Tibial artery (tissue), 4 donors: ENCODE results near the gene SPRR2E.
"Not testable (repeated sequence)": the region's sequence is repeated elsewhere in the genome, so short reads cannot be mapped to it uniquely, and the experiment has no call there.

ENCODE experiments used
- DNase-seq, 2 donors: peaks; one replicate each; pipeline ENCODE4 v3.0.0-alpha.2; 2019
- H3K27ac ChIP-seq, 2 donors: fragments of 200-600 bp; sonication (generic) in 1 of 2; 1 replicate in 1 of 2; 2 replicates in 1 of 2; pipeline ENCODE4 v1.5.1; 2018 to 2019; ENCODE audit warnings: mild to moderate bottlenecking in 1 of 2
- H3K27me3 ChIP-seq, 2 donors: fragments of 200-600 bp; sonication (generic) in 1 of 2; one replicate each; pipeline versions ENCODE4 v1.5.1 to v1.6.0; 2016 to 2019
- H3K36me3 ChIP-seq, 3 donors: fragments of 200-600 bp; sonication (generic) in 2 of 3; one replicate each; pipeline ENCODE4 v1.5.1; 2016 to 2019; ENCODE audit warnings: mild to moderate bottlenecking in 2 of 3
- H3K4me1 ChIP-seq, 4 donors: fragments of 200-600 bp; sonication (generic) in 2 of 4; 1 replicate in 3 of 4; 2 replicates in 1 of 4; pipeline ENCODE4 v1.5.1; 2016 to 2019
- H3K4me3 ChIP-seq, 2 donors: fragments of 200-600 bp; sonication (generic) in 1 of 2; 1 replicate in 1 of 2; 2 replicates in 1 of 2; pipeline ENCODE4 v1.5.1; 2018 to 2019; ENCODE audit warnings: mild to moderate bottlenecking in 2 of 2
- H3K9me3 ChIP-seq, 3 donors: fragments of 200-600 bp; sonication (generic) in 1 of 3; one replicate each; pipeline ENCODE4 v1.5.1; 2016 to 2019
- intact Hi-C: fragments of 100-400 bp; cut with DNase I; formaldehyde crosslinking; loops from one replicate; pipeline ENCODE4 v1.15.0; 2023; ENCODE audit warnings: low total_unique reads
- TF ChIP-seq, protein P1 (sequence below), 2 experiments: fragments of 200-600 bp in 1 of 2; fragments of 450-650 bp in 1 of 2; IDR thresholded peaks; one replicate each; pipeline ENCODE4 v1.5.1; 2017 to 2019; ENCODE audit warnings: antibody characterized with exemption in 2 of 2, mild to moderate bottlenecking in 1 of 2, moderate library complexity in 1 of 2

Gene SPRR2E

DNA sequence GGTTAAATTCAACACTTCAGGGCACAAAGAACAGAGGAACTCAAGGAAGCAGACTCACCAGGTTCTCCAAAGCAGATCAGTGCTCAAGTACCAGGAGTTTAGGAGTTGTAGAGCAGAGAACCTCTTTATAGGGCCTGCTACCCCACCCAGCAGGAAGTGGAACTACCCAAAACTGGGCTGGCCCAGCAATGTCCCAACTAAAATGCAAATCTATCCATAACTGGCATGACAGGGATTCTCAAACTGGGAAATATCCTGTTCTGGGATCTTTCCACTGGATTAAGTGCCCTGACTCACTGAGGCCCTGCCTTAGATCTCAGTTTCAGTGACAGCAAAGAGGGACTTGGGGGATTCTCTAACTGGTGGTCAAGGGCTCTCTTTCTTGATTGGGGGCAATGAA lies at the start of gene SPRR2E:
Gene SPRR2E (minus strand): TSS at position 101 of the 400 bp plus-strand sequence. CDS start 775 bp downstream, outside the sequence.
- no peaks in the 10 kb centered on the region for H3K36me3 ChIP-seq
- no peak for DNase-seq
- TF ChIP-seq, protein P1, sequence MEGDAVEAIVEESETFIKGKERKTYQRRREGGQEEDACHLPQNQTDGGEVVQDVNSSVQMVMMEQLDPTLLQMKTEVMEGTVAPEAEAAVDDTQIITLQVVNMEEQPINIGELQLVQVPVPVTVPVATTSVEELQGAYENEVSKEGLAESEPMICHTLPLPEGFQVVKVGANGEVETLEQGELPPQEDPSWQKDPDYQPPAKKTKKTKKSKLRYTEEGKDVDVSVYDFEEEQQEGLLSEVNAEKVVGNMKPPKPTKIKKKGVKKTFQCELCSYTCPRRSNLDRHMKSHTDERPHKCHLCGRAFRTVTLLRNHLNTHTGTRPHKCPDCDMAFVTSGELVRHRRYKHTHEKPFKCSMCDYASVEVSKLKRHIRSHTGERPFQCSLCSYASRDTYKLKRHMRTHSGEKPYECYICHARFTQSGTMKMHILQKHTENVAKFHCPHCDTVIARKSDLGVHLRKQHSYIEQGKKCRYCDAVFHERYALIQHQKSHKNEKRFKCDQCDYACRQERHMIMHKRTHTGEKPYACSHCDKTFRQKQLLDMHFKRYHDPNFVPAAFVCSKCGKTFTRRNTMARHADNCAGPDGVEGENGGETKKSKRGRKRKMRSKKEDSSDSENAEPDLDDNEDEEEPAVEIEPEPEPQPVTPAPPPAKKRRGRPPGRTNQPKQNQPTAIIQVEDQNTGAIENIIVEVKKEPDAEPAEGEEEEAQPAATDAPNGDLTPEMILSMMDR (IDR thresholded peaks at IDR 0.05) = no peak
- no peak within 1 kb of the TSS for H3K4me3 ChIP-seq
- no peaks in the 10 kb centered on the region for H3K4me1 ChIP-seq
- H3K9me3 ChIP-seq = no peaks in the 10 kb centered on the region
- H3K27ac ChIP-seq = no peak within 1 kb of the TSS
- H3K27me3 ChIP-seq = no peaks in the 10 kb centered on the region
- intact Hi-C loops = no loop called here

GRCh38 chr1:153141377-153141776 lies 47.1 kb upstream of the SPRR2E start:
- TF ChIP-seq, protein P1 (IDR thresholded peaks at IDR 0.05) = no peak
- H3K9me3 ChIP-seq = no peaks in the 10 kb centered on the region
- H3K27me3 ChIP-seq = no peaks in the 10 kb centered on the region
- no peaks in the 10 kb centered on the region for H3K4me1 ChIP-seq
- no peak for DNase-seq
- H3K4me3 ChIP-seq = no peak overlapping the region
- no peaks in the 10 kb centered on the region for H3K36me3 ChIP-seq
- intact Hi-C loops = no loop called here
- H3K27ac ChIP-seq = no peak overlapping the region

DNA sequence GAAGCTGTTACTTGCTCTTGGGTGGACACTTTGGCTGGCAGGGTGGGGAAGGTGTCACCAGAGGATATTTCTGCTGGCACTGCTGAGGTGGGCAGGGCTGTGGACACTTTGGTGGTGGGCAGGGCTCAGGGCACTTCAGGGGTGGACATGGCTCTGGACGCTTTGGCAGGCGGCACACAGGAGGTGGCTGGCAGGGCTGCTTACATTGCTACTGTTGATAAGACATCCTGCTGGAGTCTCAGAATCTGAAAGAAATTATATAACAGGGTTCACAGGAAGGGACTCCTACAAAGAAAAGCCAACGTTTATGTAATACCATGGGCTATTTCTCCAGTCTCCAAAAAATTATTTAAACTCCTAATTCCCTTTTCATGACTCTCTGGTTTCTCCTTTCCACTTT lies 46.2 kb upstream of the SPRR2E start:
- Histone ChIP-seq H3K4me3 (no peak overlapping the region), H3K27ac (no peak overlapping the region), H3K36me3 (no peaks in the 10 kb centered on the region), H3K9me3 (no peaks in the 10 kb centered on the region), H3K4me1 (no peaks in the 10 kb centered on the region), H3K27me3 (no peaks in the 10 kb centered on the region)
- TF ChIP-seq, protein P1 (IDR thresholded peaks at IDR 0.05) = no peak
- intact Hi-C loops = no loop called here
- DNase-seq = no peak

DNA sequence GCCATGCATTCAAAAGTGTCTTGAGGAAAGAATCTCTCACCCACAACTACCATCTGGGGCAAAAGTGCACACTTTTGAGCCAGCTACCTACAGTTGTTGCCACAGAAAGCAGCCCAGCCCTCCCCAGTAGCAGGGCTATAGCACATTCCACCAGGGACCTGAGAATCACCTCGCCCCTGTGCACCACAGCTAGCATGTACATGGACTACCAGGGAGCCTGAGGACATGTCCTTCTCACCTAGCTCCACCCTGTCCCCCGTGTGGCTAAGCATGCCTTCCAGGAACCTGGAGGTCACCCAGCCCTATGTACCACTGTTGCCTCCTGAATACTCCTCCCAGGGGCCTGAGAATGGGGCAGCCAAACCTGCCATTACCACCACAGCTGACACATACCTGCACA lies 39.4 kb upstream of the SPRR2E start:
- Histone ChIP-seq H3K36me3 (no peaks in the 10 kb centered on the region), H3K27me3 (no peaks in the 10 kb centered on the region), H3K4me3 (no peak overlapping the region), H3K9me3 (no peaks in the 10 kb centered on the region), H3K27ac (no peak overlapping the region), H3K4me1 (no peaks in the 10 kb centered on the region)
- TF ChIP-seq, protein P1 (IDR thresholded peaks at IDR 0.05) = no peak
- no peak for DNase-seq
- intact Hi-C loops = no loop called here

DNA sequence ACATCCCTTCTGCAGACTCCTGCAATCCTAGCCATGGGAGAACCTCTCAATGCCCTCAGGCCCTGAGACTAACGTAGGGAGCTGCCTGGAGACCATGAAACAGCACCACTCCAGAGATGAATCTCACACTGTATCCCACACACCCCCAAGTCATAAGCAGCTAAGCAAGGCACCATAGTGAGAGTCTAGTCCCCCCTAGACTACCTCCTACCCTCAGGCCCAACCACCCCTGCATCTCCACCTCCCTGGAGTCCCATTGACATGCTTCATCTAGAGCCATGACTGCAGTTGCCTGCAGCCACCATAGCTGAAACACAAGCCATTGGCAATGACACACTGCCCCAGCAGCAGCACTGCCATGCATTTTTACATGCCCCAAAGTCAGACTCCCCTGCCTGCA lies 38.9 kb upstream of the SPRR2E start:
- Histone ChIP-seq H3K27ac (no peak overlapping the region), H3K4me1 (no peaks in the 10 kb centered on the region), H3K36me3 (no peaks in the 10 kb centered on the region), H3K4me3 (no peak overlapping the region), H3K27me3 (no peaks in the 10 kb centered on the region), H3K9me3 (no peaks in the 10 kb centered on the region)
- intact Hi-C loops = no loop called here
- TF ChIP-seq, protein P1 (IDR thresholded peaks at IDR 0.05) = no peak
- no peak for DNase-seq

DNA sequence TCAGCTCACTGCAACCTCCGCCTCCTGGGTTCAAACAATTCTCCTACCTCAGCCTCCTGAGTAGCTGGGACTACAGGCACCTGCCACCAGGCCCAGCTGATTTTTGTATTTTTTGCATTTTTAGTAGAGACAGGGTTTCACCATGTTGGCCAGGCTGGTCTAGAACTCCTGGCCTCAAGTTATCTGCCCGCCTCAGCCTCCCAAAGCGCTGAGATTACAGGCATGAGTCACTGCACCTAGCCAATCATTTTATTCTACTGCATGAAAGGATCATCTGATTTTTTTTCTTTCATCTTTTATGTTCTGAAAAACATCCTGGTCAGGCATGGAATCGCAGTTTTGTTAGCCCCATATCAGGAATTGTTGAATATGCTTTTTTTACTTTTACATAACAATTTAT lies 34.4 kb upstream of the SPRR2E start:
- H3K9me3 ChIP-seq, H3K27me3 ChIP-seq, intact Hi-C loops, H3K36me3 ChIP-seq, H3K4me3 ChIP-seq, H3K4me1 ChIP-seq, H3K27ac ChIP-seq, DNase-seq: not testable (repeated sequence)
